ENCODE results near the gene TERT.
"Not testable (repeated sequence)": the region's sequence is repeated elsewhere in the genome, so short reads cannot be mapped to it uniquely, and the experiment has no call there.

Gene TERT

GRCh38 chr5:1240496-1241260 is 54.2 kb downstream of the TERT start:
- no peaks in the 10 kb centered on the region for H3K36me3 ChIP-seq (ENCODE audit: control insufficient read depth in 2 of 2, insufficient read depth in 2 of 2, low read length in 2 of 2)
- peak overlapping the region; percentile 84 to 90 for H3K27ac ChIP-seq (ENCODE audit: low read depth in 2 of 2, low read length in 2 of 2)
- H3K4me3 ChIP-seq (ENCODE audit: low read length in 2 of 2) = peak overlapping the region in 1 of 2 donors; percentile 14
- H3K4me1 ChIP-seq (ENCODE audit: control insufficient read depth in 2 of 2, insufficient read depth in 2 of 2, low read length in 2 of 2) = peaks cover 19 to 28% of the 10 kb centered on the region in 2 donors
- peaks cover 2 to 12% of the 10 kb centered on the region in 2 donors for H3K27me3 ChIP-seq (ENCODE audit: control insufficient read depth in 2 of 2, insufficient read depth in 2 of 2, low read length in 2 of 2)
- peaks cover 0 to 3% of the 10 kb centered on the region in 2 donors for H3K9me3 ChIP-seq (ENCODE audit: control insufficient read depth in 2 of 2, low read length in 2 of 2)
- H3K9ac ChIP-seq (ENCODE audit: low read depth in 1 of 2, low read length in 2 of 2) = peak overlapping the region in 1 of 2 donors; percentile 62

- H3K9ac ChIP-seq (ENCODE audit: low read depth in 1 of 2, low read length in 2 of 2) = peak overlapping the region; percentile 32 to 62
- no peaks in the 10 kb centered on the region for H3K36me3 ChIP-seq (ENCODE audit: control insufficient read depth in 2 of 2, insufficient read depth in 2 of 2, low read length in 2 of 2)
- H3K27ac ChIP-seq (ENCODE audit: low read depth in 2 of 2, low read length in 2 of 2) = peak overlapping the region; percentile 84 to 90
- H3K4me3 ChIP-seq (ENCODE audit: low read length in 2 of 2) = peak overlapping the region in 1 of 2 donors; percentile 26
- H3K9me3 ChIP-seq (ENCODE audit: control insufficient read depth in 2 of 2, low read length in 2 of 2) = peaks cover 0 to 5% of the 10 kb centered on the region in 2 donors
- peaks cover 0 to 4% of the 10 kb centered on the region in 2 donors for H3K27me3 ChIP-seq (ENCODE audit: control insufficient read depth in 2 of 2, insufficient read depth in 2 of 2, low read length in 2 of 2)
- H3K4me1 ChIP-seq (ENCODE audit: control insufficient read depth in 2 of 2, insufficient read depth in 2 of 2, low read length in 2 of 2) = peaks cover 19 to 28% of the 10 kb centered on the region in 2 donors
These were observed 55.2 kb downstream of the TERT start for GRCh38 chr5:1239505-1240251.

- Histone ChIP-seq H3K9ac (ENCODE audit: low read depth in 1 of 2, low read length in 2 of 2) (no peak overlapping the region), H3K4me1 (ENCODE audit: control insufficient read depth in 2 of 2, insufficient read depth in 2 of 2, low read length in 2 of 2) (peaks cover 19 to 21% of the 10 kb centered on the region in 2 donors), H3K27me3 (ENCODE audit: control insufficient read depth in 2 of 2, insufficient read depth in 2 of 2, low read length in 2 of 2) (no peaks in the 10 kb centered on the region), H3K27ac (ENCODE audit: low read depth in 2 of 2, low read length in 2 of 2) (no peak overlapping the region), H3K36me3 (ENCODE audit: control insufficient read depth in 2 of 2, insufficient read depth in 2 of 2, low read length in 2 of 2) (no peaks in the 10 kb centered on the region), H3K4me3 (ENCODE audit: low read length in 2 of 2) (no peak overlapping the region), H3K9me3 (ENCODE audit: control insufficient read depth in 2 of 2, low read length in 2 of 2) (peaks cover 0 to 5% of the 10 kb centered on the region in 2 donors)
These were observed 59.0 kb downstream of the TERT start for GRCh38 chr5:1235838-1236237.

- H3K27me3 ChIP-seq (ENCODE audit: control insufficient read depth in 2 of 2, insufficient read depth in 2 of 2, low read length in 2 of 2) = no peaks in the 10 kb centered on the region
- no peak overlapping the region for H3K9ac ChIP-seq (ENCODE audit: low read depth in 1 of 2, low read length in 2 of 2)
- no peak overlapping the region for H3K27ac ChIP-seq (ENCODE audit: low read depth in 2 of 2, low read length in 2 of 2)
- no peak overlapping the region for H3K4me3 ChIP-seq (ENCODE audit: low read length in 2 of 2)
- peaks cover 16% of the 10 kb centered on the region in 2 donors for H3K4me1 ChIP-seq (ENCODE audit: control insufficient read depth in 2 of 2, insufficient read depth in 2 of 2, low read length in 2 of 2)
- H3K36me3 ChIP-seq (ENCODE audit: control insufficient read depth in 2 of 2, insufficient read depth in 2 of 2, low read length in 2 of 2) = no peaks in the 10 kb centered on the region
- peaks cover 0 to 5% of the 10 kb centered on the region in 2 donors for H3K9me3 ChIP-seq (ENCODE audit: control insufficient read depth in 2 of 2, low read length in 2 of 2)
These were observed 59.5 kb downstream of the TERT start for GRCh38 chr5:1235379-1235778.

- Histone ChIP-seq H3K27me3 (ENCODE audit: control insufficient read depth in 2 of 2, insufficient read depth in 2 of 2, low read length in 2 of 2) (peaks cover 0 to 3% of the 10 kb centered on the region in 2 donors), H3K36me3 (ENCODE audit: control insufficient read depth in 2 of 2, insufficient read depth in 2 of 2, low read length in 2 of 2) (no peaks in the 10 kb centered on the region), H3K4me1 (ENCODE audit: control insufficient read depth in 2 of 2, insufficient read depth in 2 of 2, low read length in 2 of 2) (no peaks in the 10 kb centered on the region), H3K27ac (ENCODE audit: low read depth in 2 of 2, low read length in 2 of 2) (no peak overlapping the region), H3K9ac (ENCODE audit: low read depth in 1 of 2, low read length in 2 of 2) (no peak overlapping the region), H3K4me3 (ENCODE audit: low read length in 2 of 2) (no peak overlapping the region), H3K9me3 (ENCODE audit: control insufficient read depth in 2 of 2, low read length in 2 of 2) (peaks cover 0 to 5% of the 10 kb centered on the region in 2 donors)
These were observed 62.1 kb downstream of the TERT start for GRCh38 chr5:1232780-1233179.

- Histone ChIP-seq H3K4me3 (ENCODE audit: low read length in 2 of 2) (no peak overlapping the region), H3K27me3 (ENCODE audit: control insufficient read depth in 2 of 2, insufficient read depth in 2 of 2, low read length in 2 of 2) (peaks cover 0 to 3% of the 10 kb centered on the region in 2 donors), H3K4me1 (ENCODE audit: control insufficient read depth in 2 of 2, insufficient read depth in 2 of 2, low read length in 2 of 2) (no peaks in the 10 kb centered on the region), H3K36me3 (ENCODE audit: control insufficient read depth in 2 of 2, insufficient read depth in 2 of 2, low read length in 2 of 2) (no peaks in the 10 kb centered on the region), H3K27ac (ENCODE audit: low read depth in 2 of 2, low read length in 2 of 2) (no peak overlapping the region), H3K9ac (ENCODE audit: low read depth in 1 of 2, low read length in 2 of 2) (no peak overlapping the region), H3K9me3 (ENCODE audit: control insufficient read depth in 2 of 2, low read length in 2 of 2) (peaks cover 0 to 2% of the 10 kb centered on the region in 2 donors)
These were observed 63.4 kb downstream of the TERT start for GRCh38 chr5:1231354-1231905.

GRCh38 chr5:1230551-1230950 is 64.3 kb downstream of the TERT start:
- Histone ChIP-seq H3K27me3 (ENCODE audit: control insufficient read depth in 2 of 2, insufficient read depth in 2 of 2, low read length in 2 of 2) (peaks cover 0 to 3% of the 10 kb centered on the region in 2 donors), H3K27ac (ENCODE audit: low read depth in 2 of 2, low read length in 2 of 2) (no peak overlapping the region), H3K9me3 (ENCODE audit: control insufficient read depth in 2 of 2, low read length in 2 of 2) (peaks cover 0 to 2% of the 10 kb centered on the region in 2 donors), H3K36me3 (ENCODE audit: control insufficient read depth in 2 of 2, insufficient read depth in 2 of 2, low read length in 2 of 2) (no peaks in the 10 kb centered on the region), H3K9ac (ENCODE audit: low read depth in 1 of 2, low read length in 2 of 2) (no peak overlapping the region), H3K4me3 (ENCODE audit: low read length in 2 of 2) (no peak overlapping the region), H3K4me1 (ENCODE audit: control insufficient read depth in 2 of 2, insufficient read depth in 2 of 2, low read length in 2 of 2) (no peaks in the 10 kb centered on the region)

GRCh38 chr5:1229822-1230221 is 65.0 kb downstream of the TERT start:
- peaks cover 0 to under 1% of the 10 kb centered on the region in 2 donors for H3K9me3 ChIP-seq (ENCODE audit: control insufficient read depth in 2 of 2, low read length in 2 of 2)
- H3K9ac ChIP-seq (ENCODE audit: low read depth in 1 of 2, low read length in 2 of 2) = no peak overlapping the region
- H3K27ac ChIP-seq (ENCODE audit: low read depth in 2 of 2, low read length in 2 of 2) = no peak overlapping the region
- H3K27me3 ChIP-seq (ENCODE audit: control insufficient read depth in 2 of 2, insufficient read depth in 2 of 2, low read length in 2 of 2) = peaks cover 0 to 3% of the 10 kb centered on the region in 2 donors
- no peak overlapping the region for H3K4me3 ChIP-seq (ENCODE audit: low read length in 2 of 2)
- H3K36me3 ChIP-seq (ENCODE audit: control insufficient read depth in 2 of 2, insufficient read depth in 2 of 2, low read length in 2 of 2) = no peaks in the 10 kb centered on the region
- no peaks in the 10 kb centered on the region for H3K4me1 ChIP-seq (ENCODE audit: control insufficient read depth in 2 of 2, insufficient read depth in 2 of 2, low read length in 2 of 2)

GRCh38 chr5:1229023-1229422 is 65.8 kb downstream of the TERT start:
- H3K9me3 ChIP-seq (ENCODE audit: control insufficient read depth in 2 of 2, low read length in 2 of 2); H3K4me1 ChIP-seq (ENCODE audit: control insufficient read depth in 2 of 2, insufficient read depth in 2 of 2, low read length in 2 of 2); H3K9ac ChIP-seq (ENCODE audit: low read depth in 1 of 2, low read length in 2 of 2); H3K27ac ChIP-seq (ENCODE audit: low read depth in 2 of 2, low read length in 2 of 2); H3K27me3 ChIP-seq (ENCODE audit: control insufficient read depth in 2 of 2, insufficient read depth in 2 of 2, low read length in 2 of 2); H3K36me3 ChIP-seq (ENCODE audit: control insufficient read depth in 2 of 2, insufficient read depth in 2 of 2, low read length in 2 of 2); H3K4me3 ChIP-seq (ENCODE audit: low read length in 2 of 2): not testable (repeated sequence)

GRCh38 chr5:1228120-1228519 is 66.7 kb downstream of the TERT start:
- H3K36me3 ChIP-seq (ENCODE audit: control insufficient read depth in 2 of 2, insufficient read depth in 2 of 2, low read length in 2 of 2) = no peaks in the 10 kb centered on the region
- H3K27ac ChIP-seq (ENCODE audit: low read depth in 2 of 2, low read length in 2 of 2) = no peak overlapping the region
- H3K9me3 ChIP-seq (ENCODE audit: control insufficient read depth in 2 of 2, low read length in 2 of 2) = no peaks in the 10 kb centered on the region
- H3K9ac ChIP-seq (ENCODE audit: low read depth in 1 of 2, low read length in 2 of 2) = no peak overlapping the region
- H3K27me3 ChIP-seq (ENCODE audit: control insufficient read depth in 2 of 2, insufficient read depth in 2 of 2, low read length in 2 of 2) = peaks cover 0 to 3% of the 10 kb centered on the region in 2 donors
- H3K4me1 ChIP-seq (ENCODE audit: control insufficient read depth in 2 of 2, insufficient read depth in 2 of 2, low read length in 2 of 2) = no peaks in the 10 kb centered on the region
- no peak overlapping the region for H3K4me3 ChIP-seq (ENCODE audit: low read length in 2 of 2)

Measured in mucosa of rectum (tissue), 2 donors.